Dedifferentiated amniotic fluid mesenchymal stem cell (primary cell): ENCODE measurements around the gene CTR9.

Experiments used
- DNase-seq: peaks from one replicate; pipeline ENCODE4 v3.0.0-alpha.2; 2016; ENCODE audit errors: extremely low spot score

The CTR9 gene

GRCh38 chr11:10742460-10743208 is 8.4 kb upstream of the CTR9 start:
- peak; percentile 17 for DNase-seq

- no peak for DNase-seq
Measured at GRCh38 chr11:10743354-10744000, 7.6 kb upstream of the CTR9 start.

- no peak for DNase-seq
Measured at GRCh38 chr11:10744206-10744605, 6.8 kb upstream of the CTR9 start.

- no peak for DNase-seq
Measured at GRCh38 chr11:10746871-10747270, 4.2 kb upstream of the CTR9 start.

GRCh38 chr11:10747733-10748132 is 3.3 kb upstream of the CTR9 start:
- DNase-seq, result no peak

GRCh38 chr11:10749476-10749875 is 1.6 kb upstream of the CTR9 start:
- no peak for DNase-seq

- no peak for DNase-seq
Measured at GRCh38 chr11:10751581-10751940, 515 bp downstream of the CTR9 start.

DNA sequence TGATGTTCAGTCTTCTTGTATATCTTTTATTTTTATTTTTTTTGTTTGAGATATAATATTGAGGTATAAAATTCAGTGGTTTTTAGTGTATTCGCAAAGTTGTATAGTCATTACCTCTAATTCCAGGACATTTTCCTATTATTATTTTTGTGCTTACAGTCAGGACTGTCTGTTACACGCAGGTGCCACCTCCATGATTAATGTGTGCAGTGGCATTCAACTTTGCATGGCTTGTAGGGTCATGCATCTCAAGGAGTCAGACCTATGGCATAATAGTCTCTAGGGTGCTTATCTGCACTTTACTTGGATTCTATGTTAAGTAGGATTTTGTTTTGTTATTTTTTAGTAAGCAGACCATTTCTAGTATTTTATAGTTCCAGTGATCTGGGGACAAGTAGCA is 1.0 kb downstream of the CTR9 start:
- no peak for DNase-seq

DNA sequence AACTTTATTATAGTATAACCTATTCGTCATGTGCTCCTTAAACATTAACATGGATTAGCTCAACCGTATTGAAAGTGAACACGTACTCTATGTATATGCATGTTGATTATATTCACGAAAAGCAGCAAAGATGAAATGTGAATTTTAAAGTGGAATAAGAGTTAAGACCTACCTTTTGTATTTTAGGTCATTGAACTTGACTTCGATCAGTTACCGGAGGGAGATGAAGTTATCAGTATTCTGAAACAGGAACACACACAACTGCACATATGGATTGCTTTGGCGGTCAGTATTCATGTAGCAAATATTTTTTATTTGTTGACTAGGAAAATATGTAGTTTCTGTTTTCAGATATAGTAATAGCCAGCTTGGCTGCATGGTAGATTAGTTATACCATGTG is 1.4 kb downstream of the CTR9 start:
- no peak for DNase-seq

GRCh38 chr11:10758957-10759356 is 7.9 kb downstream of the CTR9 start:
- DNase-seq, result no peak

DNA sequence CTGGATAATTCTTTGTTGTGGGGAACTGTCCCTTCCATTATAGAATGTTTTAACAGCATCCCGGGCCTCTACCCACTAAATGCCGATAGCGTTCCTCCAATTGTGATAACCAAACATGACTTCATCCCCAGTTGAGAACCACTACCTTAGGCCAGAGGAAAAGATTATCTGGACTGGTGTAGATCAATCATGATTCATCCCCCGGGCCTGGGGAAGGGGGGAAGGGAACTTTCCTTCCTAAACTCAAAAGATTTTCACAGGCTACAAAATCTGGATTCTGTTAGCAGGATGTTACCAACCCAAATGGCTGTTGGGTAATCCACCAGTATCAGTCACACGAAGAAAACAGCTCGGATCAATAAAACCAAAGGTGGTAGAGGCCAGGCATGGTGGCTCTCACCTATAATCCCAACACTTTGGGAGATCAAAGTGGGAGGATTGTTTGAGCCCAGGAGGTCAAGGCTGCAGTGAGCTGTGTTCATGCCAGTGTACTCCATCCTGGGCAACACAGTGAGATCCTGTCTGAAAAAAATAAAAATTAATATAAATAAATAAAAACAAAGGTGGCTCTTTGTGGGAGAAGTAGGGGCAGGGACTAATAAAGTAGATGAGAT is 10.1 kb downstream of the CTR9 start:
- DNase-seq, result no peak

DNA sequence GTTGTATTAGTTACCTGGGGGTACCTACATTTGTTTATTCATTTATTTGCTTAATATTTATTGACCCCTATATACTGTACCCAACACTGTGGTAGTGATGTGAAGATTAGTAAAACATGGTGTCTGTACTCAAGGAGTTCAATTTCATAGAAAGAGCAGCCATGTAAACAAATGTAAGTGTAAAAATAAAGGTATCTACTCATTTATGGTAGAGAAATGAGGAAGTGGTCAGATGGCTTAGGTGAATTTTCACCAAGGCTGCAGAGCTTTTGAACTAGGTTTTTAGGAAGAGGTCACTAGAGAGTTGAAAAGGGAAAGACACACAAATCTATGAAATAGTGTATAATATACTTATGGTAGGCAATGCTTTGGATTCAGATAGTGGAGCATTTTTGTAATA is 11.1 kb downstream of the CTR9 start:
- no peak for DNase-seq

DNA sequence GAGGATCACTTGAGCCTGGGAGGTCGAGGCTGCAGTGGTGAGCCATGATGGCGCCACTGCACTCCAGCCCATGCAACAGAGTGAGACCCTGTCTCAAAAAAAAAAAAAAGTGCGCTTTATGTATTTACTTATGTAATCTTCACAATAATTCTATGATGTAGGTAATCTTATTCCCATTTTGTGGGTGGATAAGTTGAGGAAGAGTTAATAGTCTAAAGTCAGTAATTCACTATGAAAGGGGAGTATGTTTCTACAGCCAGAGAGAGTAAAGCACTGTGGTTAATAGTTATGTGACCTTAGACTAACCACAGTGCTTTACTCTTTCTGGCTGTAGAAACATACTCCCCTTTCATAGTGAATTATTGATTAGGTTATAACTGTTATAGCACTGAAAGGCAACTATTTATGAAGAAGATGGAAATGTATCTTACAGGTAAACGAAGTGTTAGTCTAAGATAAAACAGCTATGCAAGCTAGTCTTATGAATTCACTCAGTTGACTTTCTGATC is 11.9 kb downstream of the CTR9 start:
- no peak for DNase-seq

DNA sequence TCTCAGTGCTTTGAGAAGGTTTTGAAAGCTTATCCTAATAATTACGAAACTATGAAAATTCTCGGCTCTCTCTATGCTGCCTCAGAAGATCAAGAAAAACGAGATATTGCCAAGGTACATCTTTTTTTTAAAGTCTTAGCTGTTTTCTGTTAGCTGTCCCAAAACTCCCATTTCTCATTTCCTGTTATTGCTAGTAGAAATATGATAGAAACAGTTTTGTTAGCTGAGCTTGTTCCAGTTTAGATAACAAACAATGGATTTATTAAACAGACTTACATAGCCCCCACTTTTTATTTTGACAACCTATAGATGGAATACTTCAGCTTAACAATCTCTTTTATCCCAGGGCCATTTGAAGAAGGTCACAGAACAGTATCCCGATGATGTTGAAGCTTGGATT is 12.7 kb downstream of the CTR9 start:
- DNase-seq, result no peak

- DNase-seq, result no peak
Measured at GRCh38 chr11:10764412-10764811, 13.4 kb downstream of the CTR9 start.

DNA sequence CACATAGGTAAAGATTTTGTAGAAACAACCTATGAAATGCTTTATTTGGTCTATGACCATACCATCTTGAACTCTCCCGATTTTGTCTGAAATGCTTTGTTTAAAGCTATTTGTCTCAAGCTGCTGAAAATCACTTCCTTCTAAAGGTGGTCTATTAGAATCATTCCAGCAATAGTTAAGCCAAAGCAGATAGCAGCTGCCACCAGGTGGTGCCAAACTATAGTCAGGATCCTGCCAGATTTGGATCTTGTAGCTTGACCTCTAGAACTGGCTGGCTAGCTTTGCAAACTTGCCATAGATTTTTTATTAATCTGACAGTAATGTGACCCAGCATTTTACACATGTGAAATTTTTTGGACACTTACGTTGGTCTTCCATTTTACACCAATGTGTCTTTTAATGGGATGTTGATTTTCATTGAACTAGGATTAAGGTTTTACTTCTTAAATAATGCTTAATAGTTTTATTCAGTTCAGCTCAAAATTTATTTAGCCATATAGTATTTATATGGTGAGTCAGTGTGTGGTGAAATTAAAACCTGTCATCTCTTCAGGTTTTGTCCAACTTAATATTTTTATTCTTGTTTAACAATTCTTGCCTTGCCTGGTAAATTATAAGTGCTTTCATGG is 19.7 kb downstream of the CTR9 start:
- no peak for DNase-seq

DNA sequence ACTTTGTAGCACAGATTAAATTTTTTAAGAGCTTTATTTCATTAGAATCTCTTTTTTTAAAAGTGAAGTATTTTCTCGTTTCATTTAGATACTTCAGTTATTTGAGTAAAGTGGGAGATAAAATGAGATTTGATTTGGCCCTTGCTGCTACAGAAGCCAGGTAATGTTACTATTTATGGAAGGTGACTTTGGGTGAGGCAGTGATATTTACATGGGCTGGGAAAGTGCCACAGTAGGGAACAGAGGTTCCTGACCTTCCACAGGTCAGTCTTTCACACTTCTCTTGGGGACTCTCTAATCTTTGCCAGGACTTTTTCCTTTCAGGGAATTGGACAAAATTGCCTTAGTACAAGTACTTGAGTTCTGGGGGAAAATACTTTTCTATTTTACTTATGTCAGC is 20.4 kb downstream of the CTR9 start:
- no peak for DNase-seq

GRCh38 chr11:10774811-10775210 is 23.8 kb downstream of the CTR9 start:
- DNase-seq, result no peak

DNA sequence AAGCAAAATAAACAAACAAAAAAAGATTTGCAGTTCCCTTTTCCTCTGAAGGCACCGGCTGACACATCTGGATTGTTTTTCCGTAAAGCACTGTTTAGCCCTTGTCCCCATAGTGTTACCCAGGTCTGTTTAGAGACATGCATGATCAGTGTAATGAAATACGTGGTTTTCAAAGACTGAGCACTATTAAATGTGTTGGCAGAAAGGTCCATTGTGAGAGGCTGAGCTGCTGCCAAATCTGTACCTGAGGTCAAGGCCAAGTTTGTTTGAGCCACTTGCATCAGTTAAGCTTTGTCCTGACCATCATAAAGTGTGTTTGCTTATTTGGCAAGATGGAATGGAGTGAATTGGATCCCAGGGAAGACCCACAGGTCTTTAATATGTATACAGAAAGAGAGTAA is 26.3 kb downstream of the CTR9 start:
- no peak for DNase-seq

GRCh38 chr11:10777806-10778205 is 26.8 kb downstream of the CTR9 start:
- no peak for DNase-seq

DNA sequence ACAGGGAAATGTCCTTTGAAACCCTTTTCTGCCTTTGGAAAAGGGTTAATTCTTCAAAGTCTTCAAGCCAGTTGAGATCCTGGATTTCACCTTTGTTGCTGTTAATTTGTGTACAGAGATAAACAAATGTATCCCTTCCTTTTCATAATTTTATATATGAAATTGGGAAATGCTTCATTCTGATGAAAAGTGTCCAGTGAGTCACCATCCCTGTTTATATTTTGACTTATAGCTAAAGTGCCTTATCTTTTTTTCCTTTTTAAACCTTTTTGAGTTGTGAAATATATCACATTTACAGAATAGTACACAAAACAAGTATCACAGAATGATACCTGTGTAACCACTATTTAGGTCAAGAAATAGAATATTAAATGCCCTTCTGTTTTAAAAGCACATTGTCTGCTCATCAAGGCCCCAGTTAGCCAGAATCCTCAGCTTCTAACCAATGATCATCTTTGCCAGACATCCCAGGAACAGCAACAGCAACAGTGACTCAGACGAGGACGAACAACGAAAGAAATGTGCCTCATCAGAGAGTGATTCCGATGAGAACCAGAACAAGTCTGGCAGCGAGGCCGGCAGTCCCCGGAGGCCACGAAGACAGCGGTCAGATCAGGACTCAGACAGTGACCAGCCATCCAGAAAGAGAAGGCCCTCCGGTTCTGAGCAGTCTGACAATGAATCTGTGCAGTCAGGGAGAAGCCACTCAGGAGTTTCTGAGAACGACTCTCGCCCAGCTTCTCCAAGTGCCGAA is 27.3 kb downstream of the CTR9 start:
- DNase-seq, result no peak

GRCh38 chr11:10779086-10779485 is 28.0 kb downstream of the CTR9 start:
- DNase-seq, result no peak
